Vagina (tissue), 2 donors: ENCODE data around the gene SLC22A4.

ENCODE experiments used
- POLR2A ChIP-seq, 2 donors: fragments of 450-650 bp; IDR thresholded peaks; one replicate each; pipeline ENCODE4 v1.6.1; 2017; ENCODE audit warnings: antibody characterized with exemption in 2 of 2, mild to moderate bottlenecking in 2 of 2, moderate library complexity in 2 of 2
- POLR2AphosphoS5 ChIP-seq, 2 donors: sonication (generic); formaldehyde crosslinking; IDR thresholded peaks; one replicate each; pipeline ENCODE4 v1.9.0; 2017; ENCODE audit warnings: antibody characterized with exemption in 2 of 2, mild to moderate bottlenecking in 2 of 2, low read depth in 1 of 2; ENCODE audit not compliant: insufficient read depth in 1 of 2
- TF ChIP-seq, protein P1 (sequence below), 3 experiments: fragments of 450-650 bp in 2 of 3; fragments of 200-600 bp in 1 of 3; sonication (generic) in 1 of 3; IDR thresholded peaks; one replicate each; pipeline ENCODE4 v1.5.1; 2017 to 2019; ENCODE audit warnings: antibody characterized with exemption in 3 of 3, mild to moderate bottlenecking in 2 of 3, moderate library complexity in 2 of 3

- TF ChIP-seq, protein P1, sequence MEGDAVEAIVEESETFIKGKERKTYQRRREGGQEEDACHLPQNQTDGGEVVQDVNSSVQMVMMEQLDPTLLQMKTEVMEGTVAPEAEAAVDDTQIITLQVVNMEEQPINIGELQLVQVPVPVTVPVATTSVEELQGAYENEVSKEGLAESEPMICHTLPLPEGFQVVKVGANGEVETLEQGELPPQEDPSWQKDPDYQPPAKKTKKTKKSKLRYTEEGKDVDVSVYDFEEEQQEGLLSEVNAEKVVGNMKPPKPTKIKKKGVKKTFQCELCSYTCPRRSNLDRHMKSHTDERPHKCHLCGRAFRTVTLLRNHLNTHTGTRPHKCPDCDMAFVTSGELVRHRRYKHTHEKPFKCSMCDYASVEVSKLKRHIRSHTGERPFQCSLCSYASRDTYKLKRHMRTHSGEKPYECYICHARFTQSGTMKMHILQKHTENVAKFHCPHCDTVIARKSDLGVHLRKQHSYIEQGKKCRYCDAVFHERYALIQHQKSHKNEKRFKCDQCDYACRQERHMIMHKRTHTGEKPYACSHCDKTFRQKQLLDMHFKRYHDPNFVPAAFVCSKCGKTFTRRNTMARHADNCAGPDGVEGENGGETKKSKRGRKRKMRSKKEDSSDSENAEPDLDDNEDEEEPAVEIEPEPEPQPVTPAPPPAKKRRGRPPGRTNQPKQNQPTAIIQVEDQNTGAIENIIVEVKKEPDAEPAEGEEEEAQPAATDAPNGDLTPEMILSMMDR (IDR thresholded peaks at IDR 0.05) = no peak
- TF ChIP-seq POLR2A (IDR thresholded peaks at IDR 0.05) (no peak), POLR2AphosphoS5 (IDR thresholded peaks at IDR 0.05; ENCODE audit: insufficient read depth in 1 of 2, low read depth in 1 of 2) (no peak)
Observed at GRCh38 chr5:132313366-132313765, 19.2 kb downstream of the SLC22A4 start.
